GM12864 (cell line): Measurements from ENCODE around the gene MTLN.

ENCODE experiments used
- DNase-seq: peaks from one replicate; pipeline ENCODE4 v3.0.0-alpha.2; 2011; ENCODE audit warnings: low read depth
- H3K4me3 ChIP-seq: 2 replicates; pipeline ENCODE4 v1.5.1; 2011; ENCODE audit warnings: mild to moderate bottlenecking, low read depth, low read length, control low read depth
- TF ChIP-seq, protein P1 (sequence below): IDR thresholded peaks from 2 replicates; pipeline ENCODE4 v1.5.1; 2011; ENCODE audit warnings: low read depth, mild to moderate bottlenecking, moderate library complexity, low read length, control low read depth, inconsistent platforms; ENCODE audit errors: missing control alignments

Gene MTLN

GRCh38 chr2:110173523-110173922 is 38.8 kb downstream of the MTLN start:
- DNase-seq: no peak
- no peak overlapping the region for H3K4me3 ChIP-seq
- TF ChIP-seq, protein P1, sequence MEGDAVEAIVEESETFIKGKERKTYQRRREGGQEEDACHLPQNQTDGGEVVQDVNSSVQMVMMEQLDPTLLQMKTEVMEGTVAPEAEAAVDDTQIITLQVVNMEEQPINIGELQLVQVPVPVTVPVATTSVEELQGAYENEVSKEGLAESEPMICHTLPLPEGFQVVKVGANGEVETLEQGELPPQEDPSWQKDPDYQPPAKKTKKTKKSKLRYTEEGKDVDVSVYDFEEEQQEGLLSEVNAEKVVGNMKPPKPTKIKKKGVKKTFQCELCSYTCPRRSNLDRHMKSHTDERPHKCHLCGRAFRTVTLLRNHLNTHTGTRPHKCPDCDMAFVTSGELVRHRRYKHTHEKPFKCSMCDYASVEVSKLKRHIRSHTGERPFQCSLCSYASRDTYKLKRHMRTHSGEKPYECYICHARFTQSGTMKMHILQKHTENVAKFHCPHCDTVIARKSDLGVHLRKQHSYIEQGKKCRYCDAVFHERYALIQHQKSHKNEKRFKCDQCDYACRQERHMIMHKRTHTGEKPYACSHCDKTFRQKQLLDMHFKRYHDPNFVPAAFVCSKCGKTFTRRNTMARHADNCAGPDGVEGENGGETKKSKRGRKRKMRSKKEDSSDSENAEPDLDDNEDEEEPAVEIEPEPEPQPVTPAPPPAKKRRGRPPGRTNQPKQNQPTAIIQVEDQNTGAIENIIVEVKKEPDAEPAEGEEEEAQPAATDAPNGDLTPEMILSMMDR: no peak

GRCh38 chr2:110172506-110172905 is 39.8 kb downstream of the MTLN start:
- no peak for DNase-seq

GRCh38 chr2:110170102-110170501 is 42.2 kb downstream of the MTLN start:
- TF ChIP-seq, protein P1: no peak
- no peak for DNase-seq
- no peak overlapping the region for H3K4me3 ChIP-seq

More at GRCh38 chr2:110172506-110172905, 39.8 kb downstream of the MTLN start:
- H3K4me3 ChIP-seq: no peak overlapping the region
- TF ChIP-seq, protein P1: no peak

GRCh38 chr2:110167326-110168000 is 44.9 kb downstream of the MTLN start:
- no peak for DNase-seq
- TF ChIP-seq, protein P1: no peak
- no peak overlapping the region for H3K4me3 ChIP-seq

GRCh38 chr2:110166266-110166665 is 46.1 kb downstream of the MTLN start:
- TF ChIP-seq, protein P1: no peak

More at GRCh38 chr2:110166266-110166665, 46.1 kb downstream of the MTLN start:
- no peak overlapping the region for H3K4me3 ChIP-seq
- DNase-seq: no peak
